T47D (cell line): ENCODE data around the gene SCYL1.

Experiments used
- DNase-seq, 2 experiments: peaks; one replicate each; pipeline versions ENCODE4 v3.0.0 to v3.0.0-alpha.2; 2011 to 2012; ENCODE audit warnings: low read depth in 1 of 2, low spot score in 1 of 2
- JUND ChIP-seq: IDR thresholded peaks from 2 replicates; pipeline ENCODE4 v1.6.1; 2012; ENCODE audit warnings: low read depth
- in situ Hi-C: cut with HindIII; loops from 2 replicates; pipeline ENCODE4 v1.10.0; 2016; ENCODE audit warnings: low sequenced_read_pairs, low pct_unique_long_range_greater_than_20kb

SCYL1 gene

DNA sequence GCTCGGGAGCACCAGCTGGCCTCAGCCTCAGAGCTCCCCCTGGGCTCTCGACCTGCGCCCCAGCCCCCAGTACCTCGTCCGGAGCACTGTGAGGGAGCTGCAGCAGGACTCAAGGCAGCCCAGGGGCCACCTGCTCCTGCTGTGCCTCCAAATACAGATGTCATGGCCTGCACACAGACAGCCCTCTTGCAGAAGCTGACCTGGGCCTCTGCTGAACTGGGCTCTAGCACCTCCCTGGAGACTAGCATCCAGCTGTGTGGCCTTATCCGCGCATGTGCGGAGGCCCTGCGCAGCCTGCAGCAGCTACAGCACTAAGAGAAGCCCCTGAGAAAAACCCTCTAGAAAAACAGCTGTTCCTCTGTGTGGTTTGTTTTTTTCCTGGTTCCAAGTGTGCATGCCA lies 46.5 kb downstream of the SCYL1 start:
- TF ChIP-seq JUND: no peak
- in situ Hi-C loops: no loop called here
- no peak for DNase-seq

DNA sequence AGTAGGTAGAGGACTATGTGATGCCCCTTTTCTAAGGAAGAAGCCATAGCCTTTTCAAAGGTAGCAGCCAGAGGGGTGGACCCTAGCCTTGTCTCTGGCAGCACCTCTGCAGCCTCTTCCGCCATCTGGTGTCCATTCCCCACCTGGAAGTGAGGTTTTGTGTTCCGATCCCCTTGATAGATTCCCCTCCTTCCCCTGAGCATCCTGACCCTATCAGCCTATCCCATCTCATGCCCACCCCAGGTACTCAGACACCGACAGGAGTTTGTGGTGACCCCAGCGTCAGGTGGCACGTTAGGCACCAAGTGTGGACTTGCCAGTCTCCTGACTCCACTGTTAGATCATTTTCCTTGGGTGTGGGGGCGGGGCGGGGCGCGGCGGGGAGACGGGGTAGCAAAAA lies 47.1 kb downstream of the SCYL1 start:
- peak in 1 of 2 experiments; percentile 80 for DNase-seq
- in situ Hi-C loops: no loop called here
- no peak for TF ChIP-seq JUND

DNA sequence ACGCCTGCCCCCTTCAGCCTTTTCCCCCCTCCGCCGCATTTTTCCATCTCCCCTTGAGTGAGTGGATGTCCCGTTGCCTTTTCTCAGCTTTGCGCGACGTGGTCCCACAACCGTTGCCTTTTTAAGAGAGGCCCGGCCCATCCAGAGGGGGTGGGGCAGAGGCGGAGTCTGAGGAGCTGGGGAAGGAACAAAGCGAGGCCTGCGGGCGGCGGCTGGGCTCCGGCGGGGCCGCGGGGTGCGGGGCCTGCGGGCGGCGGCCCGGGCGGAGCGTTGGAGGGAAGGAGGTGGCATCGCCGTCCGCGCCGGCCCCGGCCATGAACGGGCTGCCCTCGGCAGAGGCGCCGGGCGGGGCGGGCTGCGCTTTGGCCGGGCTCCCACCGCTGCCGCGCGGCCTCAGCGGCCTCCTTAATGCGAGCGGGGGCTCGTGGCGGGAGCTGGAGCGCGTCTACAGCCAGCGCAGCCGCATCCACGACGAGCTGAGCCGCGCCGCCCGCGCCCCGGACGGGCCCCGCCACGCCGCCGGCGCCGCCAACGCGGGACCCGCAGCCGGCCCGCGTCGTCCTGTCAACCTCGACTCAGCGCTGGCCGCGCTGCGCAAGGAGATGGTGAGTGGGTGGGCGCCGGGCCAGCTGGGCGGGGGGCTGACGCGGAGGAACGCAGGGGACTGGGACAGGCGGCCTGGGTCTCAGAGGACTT lies 47.6 kb downstream of the SCYL1 start, which contains the start of gene FAM89B:
TSS of gene FAM89B (plus strand) at position 183 of the 696 bp plus-strand sequence. CDS start at position 315, 132 bp downstream.
- in situ Hi-C loops: no loop called here
- TF ChIP-seq JUND: no peak
- peak; percentile 94 to 97 for DNase-seq

DNA sequence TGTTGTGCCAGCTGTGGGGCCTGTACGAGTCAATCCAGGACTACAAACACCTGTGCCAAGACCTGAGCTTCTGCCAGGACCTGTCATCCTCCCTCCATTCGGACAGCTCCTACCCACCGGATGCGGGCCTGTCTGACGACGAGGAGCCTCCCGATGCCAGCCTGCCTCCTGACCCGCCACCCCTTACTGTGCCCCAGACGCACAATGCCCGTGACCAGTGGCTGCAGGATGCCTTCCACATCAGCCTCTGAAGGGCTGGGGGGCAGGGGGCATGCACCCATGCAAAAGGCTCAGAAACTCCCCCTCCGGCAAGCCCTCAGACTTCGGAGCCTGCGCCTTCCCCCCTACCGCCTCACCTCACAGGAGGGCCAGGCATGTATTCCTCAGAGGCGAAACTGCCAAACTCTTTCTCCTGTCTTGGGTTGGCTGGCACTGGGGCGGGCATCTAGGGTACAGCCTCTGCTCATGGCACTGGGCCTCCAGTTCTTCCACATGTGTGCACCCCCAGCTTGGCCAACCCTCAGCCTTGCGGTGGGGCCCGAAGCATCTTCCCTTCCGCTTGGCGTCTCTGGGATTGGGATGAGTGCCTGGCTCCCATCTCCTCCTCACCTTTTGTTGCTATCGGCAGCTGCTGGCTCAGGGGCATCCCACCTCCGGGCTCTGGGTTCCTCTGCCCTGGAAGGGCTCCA lies 48.7 kb downstream of the SCYL1 start:
- in situ Hi-C loops: no loop called here
- DNase-seq: peak in 1 of 2 experiments; percentile 42

DNA sequence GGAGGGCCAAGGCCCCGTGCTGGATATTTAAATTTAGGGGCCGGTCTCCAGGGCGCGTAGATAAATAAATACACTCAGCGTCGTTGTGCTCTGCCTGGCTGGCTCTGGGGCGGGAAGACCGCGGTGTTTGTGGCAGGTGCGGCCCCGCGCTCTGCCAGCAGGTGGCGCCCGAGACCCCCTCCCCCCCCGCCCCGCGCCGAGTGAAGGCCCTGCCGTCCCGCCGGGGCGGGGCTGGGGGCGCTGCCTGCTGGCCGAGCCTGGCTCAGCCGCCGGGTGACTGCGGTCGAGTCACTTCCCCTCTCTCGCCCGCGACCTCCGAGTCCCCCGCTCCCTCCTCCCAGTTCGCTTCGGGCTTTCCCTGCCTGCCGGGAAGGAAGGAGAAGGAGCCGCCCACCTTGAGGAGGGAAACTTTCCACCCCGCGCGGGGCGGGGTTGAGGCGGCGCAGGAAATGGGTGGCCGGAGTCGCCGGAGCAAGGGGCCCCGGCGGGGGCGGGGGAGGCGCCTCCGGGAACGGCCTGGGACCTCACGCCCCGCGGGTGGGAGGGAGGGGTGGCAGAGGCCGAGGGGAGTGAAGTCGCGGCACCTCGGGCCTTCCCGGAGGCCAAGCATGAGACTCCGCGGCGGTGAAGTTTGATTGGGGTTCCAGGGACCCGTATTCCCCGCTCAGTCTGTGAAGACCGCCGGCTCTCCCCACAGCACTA lies 49.4 kb downstream of the SCYL1 start:
- TF ChIP-seq JUND: no peak
- peak; percentile 94 to 98 for DNase-seq
- in situ Hi-C loops: no loop called here

More for the DNA sequence above, 48.7 kb downstream of the SCYL1 start:
- TF ChIP-seq JUND: no peak

DNA sequence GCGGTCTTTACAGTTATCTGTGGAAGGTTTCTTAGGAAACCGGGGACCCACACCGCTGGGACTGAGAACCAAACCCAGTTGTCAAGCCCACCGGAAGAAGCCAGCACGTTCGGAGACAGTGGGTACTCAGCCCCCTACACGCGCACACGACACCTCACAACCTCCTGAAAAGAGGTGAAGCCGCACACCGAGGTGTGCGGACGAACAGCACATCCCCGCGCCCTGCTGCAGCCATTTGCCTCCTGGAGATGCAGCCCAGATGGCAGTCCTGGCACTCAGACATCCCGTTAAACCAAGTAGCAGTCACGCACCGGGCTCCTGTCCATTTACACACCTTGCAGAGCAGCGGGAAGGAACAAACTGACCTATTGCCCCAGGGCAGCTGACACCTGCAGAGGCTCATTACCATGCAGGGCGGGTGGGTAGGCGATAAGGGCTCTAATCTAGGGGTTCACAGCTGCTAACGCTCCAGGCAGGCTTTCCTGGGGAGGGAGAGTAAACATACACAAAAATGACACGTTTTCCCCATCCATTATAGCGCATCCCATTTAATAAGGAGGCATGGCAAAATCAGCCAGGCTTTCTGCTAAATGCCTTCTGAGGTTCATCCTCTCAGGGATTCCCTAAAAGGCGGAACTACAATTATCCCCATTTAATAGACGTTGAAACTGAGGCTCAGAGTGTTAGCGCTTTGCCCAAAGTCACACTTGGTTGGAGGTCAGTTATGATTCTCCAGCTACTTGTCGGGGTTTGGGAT lies 50.1 kb downstream of the SCYL1 start:
- no peak for TF ChIP-seq JUND
- peak in 1 of 2 experiments; percentile 83 for DNase-seq
- in situ Hi-C loops: no loop called here

DNA sequence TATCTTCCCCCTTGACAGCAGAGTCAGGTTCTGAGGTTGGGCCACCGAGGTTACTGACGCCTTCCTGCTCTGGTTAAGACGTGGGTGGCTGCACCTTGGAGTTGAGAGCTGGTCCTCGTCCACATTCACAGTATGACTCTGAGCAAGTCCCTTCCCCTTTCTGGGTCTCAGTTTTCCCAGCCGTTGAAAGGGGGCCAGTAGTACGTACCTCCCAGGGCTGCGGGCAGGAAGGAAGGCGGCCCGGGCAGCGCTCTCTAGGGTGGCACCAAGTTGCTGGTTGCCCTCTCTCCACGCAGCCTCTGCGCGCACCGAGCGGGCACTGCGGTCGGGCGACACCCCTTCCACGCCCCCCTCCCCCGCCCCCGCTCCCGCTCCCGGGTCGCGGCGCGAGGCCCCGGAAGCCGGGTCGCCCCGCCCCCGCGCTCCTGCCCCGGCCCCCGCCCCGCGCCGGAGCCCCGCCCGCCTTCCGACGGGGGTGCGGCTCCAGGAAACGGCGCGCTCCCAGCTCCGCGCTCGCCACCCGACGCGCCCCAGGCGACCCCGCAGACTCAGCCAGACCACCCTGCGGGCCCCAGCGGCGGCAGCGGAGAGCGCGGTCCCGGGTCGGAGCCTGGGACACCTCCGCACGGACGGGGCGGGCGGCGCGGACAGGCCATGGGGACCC lies 50.8 kb downstream of the SCYL1 start, which contains the start of gene EHBP1L1:
TSS of gene EHBP1L1 (plus strand) at position 486 of the 664 bp plus-strand sequence. CDS start 250 bp downstream, outside the sequence.
- in situ Hi-C loops: no loop called here
- TF ChIP-seq JUND: no peak
- peak; percentile 88 to 97 for DNase-seq

DNA sequence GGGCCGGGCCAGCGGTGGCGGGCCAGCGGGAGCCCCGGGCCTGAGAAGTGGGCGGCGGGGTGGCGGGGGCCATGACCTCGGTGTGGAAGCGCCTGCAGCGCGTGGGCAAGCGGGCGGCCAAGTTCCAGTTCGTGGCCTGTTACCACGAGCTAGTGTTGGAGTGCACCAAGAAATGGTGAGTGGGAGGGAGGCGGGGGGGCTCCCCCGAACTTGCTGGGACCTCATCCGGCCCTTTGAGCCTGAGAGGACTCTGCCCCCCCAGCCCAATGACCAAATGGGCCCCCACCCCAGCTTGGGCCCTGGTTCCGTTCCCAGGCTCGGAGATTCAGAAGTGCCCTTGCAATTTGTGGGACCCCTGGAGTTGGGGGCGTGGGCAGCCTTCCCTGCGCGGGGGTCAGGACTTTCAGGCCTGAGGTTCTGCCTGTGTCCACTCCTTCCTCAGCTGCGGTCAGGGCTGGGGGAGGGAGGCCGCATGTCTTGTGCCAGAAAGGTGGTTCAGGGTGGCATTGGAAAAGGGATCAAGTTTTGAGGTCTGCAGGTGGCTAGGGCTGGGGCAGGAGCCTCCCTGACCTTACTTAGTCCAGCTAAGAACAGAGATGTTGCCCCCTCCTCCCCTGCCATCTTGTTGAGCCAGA lies 51.5 kb downstream of the SCYL1 start:
- TF ChIP-seq JUND: no peak
- no peak for DNase-seq
- in situ Hi-C loops: no loop called here

DNA sequence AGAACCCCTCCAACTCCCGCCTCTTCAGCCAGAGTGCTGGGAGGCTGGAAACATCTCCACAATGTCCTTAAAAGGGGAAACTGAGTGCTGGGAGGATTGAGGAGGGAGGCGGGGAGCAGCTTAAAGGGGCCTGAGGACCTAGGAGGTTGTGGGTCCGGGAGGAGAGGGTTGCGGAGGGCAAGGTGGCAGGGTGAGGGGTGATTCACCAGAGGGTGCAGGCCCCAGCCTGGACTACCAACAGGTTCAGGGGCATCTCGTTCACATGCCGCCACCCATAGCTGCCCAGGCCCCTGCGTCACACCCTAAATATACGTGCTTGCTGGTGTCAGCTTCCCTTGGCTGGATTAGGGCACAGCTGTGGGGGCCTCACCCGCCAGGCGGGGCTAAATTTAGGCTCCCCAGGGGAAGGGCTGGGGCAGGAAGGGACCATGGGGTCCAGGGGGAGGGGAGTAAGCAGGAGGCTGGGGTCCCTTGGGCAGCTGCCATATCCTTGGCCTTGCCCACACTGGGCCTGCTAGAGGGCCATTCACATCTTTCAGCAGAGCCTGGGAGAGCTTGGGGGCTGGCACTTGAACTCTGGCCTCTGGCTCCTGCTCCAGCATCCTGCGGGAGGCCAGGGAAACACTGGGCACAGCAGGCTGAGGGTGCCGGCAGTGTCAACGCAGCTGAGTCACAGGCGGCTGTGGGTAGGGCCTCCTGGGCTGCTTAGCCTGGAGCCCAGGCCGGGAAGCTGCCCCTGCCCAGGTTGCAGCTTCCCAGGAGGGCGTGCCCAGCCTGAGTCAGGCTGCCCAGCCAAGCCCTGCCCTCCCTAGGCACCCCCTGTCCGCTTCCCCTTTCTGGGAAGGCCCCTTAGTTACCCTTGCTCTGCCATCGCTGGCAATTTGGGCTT lies 52.2 kb downstream of the SCYL1 start:
- no peak for DNase-seq
- in situ Hi-C loops: no loop called here
- TF ChIP-seq JUND: no peak

DNA sequence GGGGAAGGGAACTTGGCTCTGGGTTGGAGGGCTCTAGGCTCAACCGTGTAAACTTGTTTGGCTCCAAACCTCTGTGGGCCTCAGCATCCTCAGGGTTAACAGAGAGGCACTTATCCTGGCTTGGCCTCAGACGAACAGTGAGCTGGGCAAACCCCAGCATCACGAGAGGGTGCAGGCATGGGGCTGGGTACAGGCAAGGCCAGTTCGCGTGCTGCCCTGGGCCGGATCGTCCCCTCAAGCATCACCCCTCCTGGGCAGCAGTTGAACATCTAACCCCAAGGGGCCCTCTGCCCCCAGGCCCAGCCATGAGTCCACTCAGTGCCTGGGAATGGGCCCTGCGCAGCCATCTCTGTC lies 52.9 kb downstream of the SCYL1 start:
- no peak for TF ChIP-seq JUND
- in situ Hi-C loops: no loop called here
- DNase-seq: no peak

DNA sequence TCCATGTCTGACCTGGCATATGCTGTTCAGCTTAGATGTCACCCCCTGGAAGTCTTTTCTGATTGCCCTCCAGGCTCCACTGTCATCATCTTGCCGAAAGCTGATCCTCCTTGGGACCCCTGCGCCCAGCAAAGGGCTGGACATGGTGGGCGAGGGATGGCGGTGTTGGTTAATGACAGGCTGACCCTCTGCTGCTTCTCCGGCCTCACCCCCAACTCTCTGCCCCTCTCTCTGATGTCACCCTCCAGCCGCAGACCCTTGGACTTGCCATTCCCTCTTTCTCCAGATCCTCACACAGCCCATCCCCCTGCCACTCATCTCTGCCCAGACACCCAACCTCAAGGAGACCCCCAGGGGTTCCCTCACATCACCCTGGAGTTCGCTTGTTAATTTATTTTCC lies 53.3 kb downstream of the SCYL1 start:
- no peak for DNase-seq
- TF ChIP-seq JUND: no peak
- in situ Hi-C loops: no loop called here
